Body of pancreas (tissue), 4 donors: ENCODE data around the gene GSAP.

Experiments used
- POLR2A ChIP-seq, 3 donors: fragments of 450-650 bp; IDR thresholded peaks; one replicate each; pipeline ENCODE4 v1.6.1; 2016; ENCODE audit warnings: antibody characterized with exemption in 3 of 3, mild to moderate bottlenecking in 2 of 3
- TF ChIP-seq, protein P1 (sequence below), 7 experiments: fragments of 450-650 bp in 4 of 7; fragments of 200-600 bp in 3 of 7; sonication (generic) in 3 of 7; IDR thresholded peaks; one replicate each; pipeline ENCODE4 v1.5.1; 2016 to 2019; ENCODE audit warnings: antibody characterized with exemption in 7 of 7

DNA sequence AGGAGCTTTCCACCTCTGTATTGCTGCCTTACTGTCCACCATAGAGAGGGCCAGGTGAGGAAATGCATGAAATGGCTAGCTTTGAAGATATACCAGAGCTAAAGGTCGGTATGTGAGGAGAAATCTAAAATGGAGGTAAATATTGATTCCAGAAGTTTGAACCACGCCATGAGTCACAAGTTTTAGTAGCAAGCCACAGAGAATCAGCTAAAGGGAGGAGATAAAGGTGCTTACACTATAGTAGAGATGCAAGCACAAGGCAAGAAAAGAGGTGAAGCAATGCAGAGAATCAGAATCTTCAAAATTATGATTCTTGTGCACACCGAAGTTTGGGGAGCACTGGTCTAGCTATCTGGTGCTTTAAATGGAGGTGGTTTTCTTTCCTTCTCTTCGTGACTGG lies 3.0 kb upstream of the GSAP start:
- TF ChIP-seq, protein P1, sequence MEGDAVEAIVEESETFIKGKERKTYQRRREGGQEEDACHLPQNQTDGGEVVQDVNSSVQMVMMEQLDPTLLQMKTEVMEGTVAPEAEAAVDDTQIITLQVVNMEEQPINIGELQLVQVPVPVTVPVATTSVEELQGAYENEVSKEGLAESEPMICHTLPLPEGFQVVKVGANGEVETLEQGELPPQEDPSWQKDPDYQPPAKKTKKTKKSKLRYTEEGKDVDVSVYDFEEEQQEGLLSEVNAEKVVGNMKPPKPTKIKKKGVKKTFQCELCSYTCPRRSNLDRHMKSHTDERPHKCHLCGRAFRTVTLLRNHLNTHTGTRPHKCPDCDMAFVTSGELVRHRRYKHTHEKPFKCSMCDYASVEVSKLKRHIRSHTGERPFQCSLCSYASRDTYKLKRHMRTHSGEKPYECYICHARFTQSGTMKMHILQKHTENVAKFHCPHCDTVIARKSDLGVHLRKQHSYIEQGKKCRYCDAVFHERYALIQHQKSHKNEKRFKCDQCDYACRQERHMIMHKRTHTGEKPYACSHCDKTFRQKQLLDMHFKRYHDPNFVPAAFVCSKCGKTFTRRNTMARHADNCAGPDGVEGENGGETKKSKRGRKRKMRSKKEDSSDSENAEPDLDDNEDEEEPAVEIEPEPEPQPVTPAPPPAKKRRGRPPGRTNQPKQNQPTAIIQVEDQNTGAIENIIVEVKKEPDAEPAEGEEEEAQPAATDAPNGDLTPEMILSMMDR (IDR thresholded peaks at IDR 0.05) = no peak
- no peak for TF ChIP-seq POLR2A (IDR thresholded peaks at IDR 0.05)
